Stomach smooth muscle (tissue), 2 donors: ENCODE results near the gene RPTOR.

Experiments
- H3K27ac ChIP-seq: one replicate; pipeline ENCODE4 v1.7.0; 2013; ENCODE audit warnings: mild to moderate bottlenecking, low read length, inconsistent platforms
- H3K27me3 ChIP-seq, 2 donors: one replicate each; pipeline ENCODE4 v1.7.0; 2013; ENCODE audit warnings: low read length in 2 of 2; ENCODE audit not compliant: insufficient read depth in 2 of 2, control insufficient read depth in 1 of 2
- H3K36me3 ChIP-seq, 2 donors: one replicate each; pipeline ENCODE4 v1.7.0; 2013; ENCODE audit warnings: low read length in 2 of 2; ENCODE audit not compliant: control insufficient read depth in 2 of 2, insufficient read depth in 2 of 2
- H3K4me1 ChIP-seq: one replicate; pipeline ENCODE4 v1.7.0; 2013; ENCODE audit warnings: low read length; ENCODE audit not compliant: control insufficient read depth, insufficient read depth
- H3K4me3 ChIP-seq, 2 donors: one replicate each; pipeline ENCODE4 v1.7.0; 2013; ENCODE audit warnings: low read length in 2 of 2
- H3K9ac ChIP-seq, 2 donors: one replicate each; pipeline ENCODE4 v1.7.0; 2013; ENCODE audit warnings: low read length in 2 of 2, mild to moderate bottlenecking in 1 of 2
- H3K9me3 ChIP-seq, 2 donors: one replicate each; pipeline ENCODE4 v1.7.0; 2013; ENCODE audit warnings: low read length in 2 of 2; ENCODE audit not compliant: control insufficient read depth in 2 of 2
- donor health status: healthy.
- donor health status: Pancreatic carcinoma.

RPTOR gene

GRCh38 chr17:80876950-80877728 lies 332.5 kb downstream of the RPTOR start:
- H3K36me3 ChIP-seq = peaks cover 6 to 11% of the 10 kb centered on the region in 2 donors
- no peak overlapping the region for H3K9ac ChIP-seq
- no peaks in the 10 kb centered on the region for H3K27me3 ChIP-seq
- H3K4me3 ChIP-seq = no peak overlapping the region
- no peaks in the 10 kb centered on the region for H3K4me1 ChIP-seq
- H3K27ac ChIP-seq = no peak overlapping the region
- no peaks in the 10 kb centered on the region for H3K9me3 ChIP-seq

- Histone ChIP-seq H3K9ac (no peak overlapping the region), H3K27me3 (no peaks in the 10 kb centered on the region), H3K9me3 (no peaks in the 10 kb centered on the region), H3K4me1 (no peaks in the 10 kb centered on the region), H3K4me3 (no peak overlapping the region), H3K36me3 (peaks cover 9 to 15% of the 10 kb centered on the region in 2 donors), H3K27ac (no peak overlapping the region)
Observed at GRCh38 chr17:80877729-80878303, 333.2 kb downstream of the RPTOR start.

- H3K4me3 ChIP-seq = no peak overlapping the region
- no peaks in the 10 kb centered on the region for H3K27me3 ChIP-seq
- peaks cover 9 to 17% of the 10 kb centered on the region in 2 donors for H3K36me3 ChIP-seq
- H3K9me3 ChIP-seq = no peaks in the 10 kb centered on the region
- H3K4me1 ChIP-seq = no peaks in the 10 kb centered on the region
- no peak overlapping the region for H3K27ac ChIP-seq
- no peak overlapping the region for H3K9ac ChIP-seq
Observed at GRCh38 chr17:80878876-80879722, 334.5 kb downstream of the RPTOR start.

- no peak overlapping the region for H3K9ac ChIP-seq
- no peaks in the 10 kb centered on the region for H3K4me1 ChIP-seq
- H3K9me3 ChIP-seq = no peaks in the 10 kb centered on the region
- no peaks in the 10 kb centered on the region for H3K27me3 ChIP-seq
- H3K36me3 ChIP-seq = peaks cover 12 to 21% of the 10 kb centered on the region in 2 donors
- no peak overlapping the region for H3K27ac ChIP-seq
- H3K4me3 ChIP-seq = no peak overlapping the region
Observed at GRCh38 chr17:80879723-80880647, 335.3 kb downstream of the RPTOR start.

- no peak overlapping the region for H3K27ac ChIP-seq
- peaks cover 15 to 23% of the 10 kb centered on the region in 2 donors for H3K36me3 ChIP-seq
- H3K9me3 ChIP-seq = no peaks in the 10 kb centered on the region
- no peak overlapping the region for H3K9ac ChIP-seq
- H3K4me3 ChIP-seq = no peak overlapping the region
- H3K4me1 ChIP-seq = no peaks in the 10 kb centered on the region
- H3K27me3 ChIP-seq = no peaks in the 10 kb centered on the region
Observed at GRCh38 chr17:80880648-80880985, 336.0 kb downstream of the RPTOR start.

GRCh38 chr17:80881306-80881705 lies 336.7 kb downstream of the RPTOR start:
- Histone ChIP-seq H3K36me3 (peaks cover 19 to 26% of the 10 kb centered on the region in 2 donors), H3K9me3 (no peaks in the 10 kb centered on the region), H3K4me3 (no peak overlapping the region), H3K4me1 (no peaks in the 10 kb centered on the region), H3K27ac (no peak overlapping the region), H3K9ac (no peak overlapping the region), H3K27me3 (no peaks in the 10 kb centered on the region)

GRCh38 chr17:80882323-80882722 lies 337.7 kb downstream of the RPTOR start:
- H3K27ac ChIP-seq = no peak overlapping the region
- peaks cover 19 to 27% of the 10 kb centered on the region in 2 donors for H3K36me3 ChIP-seq
- no peaks in the 10 kb centered on the region for H3K9me3 ChIP-seq
- H3K9ac ChIP-seq = no peak overlapping the region
- H3K4me1 ChIP-seq = no peaks in the 10 kb centered on the region
- H3K27me3 ChIP-seq = no peaks in the 10 kb centered on the region
- no peak overlapping the region for H3K4me3 ChIP-seq

- Histone ChIP-seq H3K4me3 (no peak overlapping the region), H3K27ac (no peak overlapping the region), H3K9me3 (no peaks in the 10 kb centered on the region), H3K36me3 (peaks cover 19 to 27% of the 10 kb centered on the region in 2 donors), H3K4me1 (no peaks in the 10 kb centered on the region), H3K27me3 (no peaks in the 10 kb centered on the region), H3K9ac (no peak overlapping the region)
Observed at GRCh38 chr17:80882926-80883685, 338.5 kb downstream of the RPTOR start.

GRCh38 chr17:80883831-80884735 lies 339.4 kb downstream of the RPTOR start:
- Histone ChIP-seq H3K4me3 (no peak overlapping the region), H3K4me1 (no peaks in the 10 kb centered on the region), H3K36me3 (peaks cover 19 to 29% of the 10 kb centered on the region in 2 donors), H3K9me3 (no peaks in the 10 kb centered on the region), H3K27me3 (no peaks in the 10 kb centered on the region), H3K9ac (no peak overlapping the region), H3K27ac (no peak overlapping the region)
